Ovary (tissue), 3 donors: Measurements from ENCODE around the gene ARHGEF12.

Experiments used
- POLR2A ChIP-seq: fragments of 450-650 bp; IDR thresholded peaks from one replicate; pipeline ENCODE4 v1.6.1; 2017; ENCODE audit warnings: antibody characterized with exemption, mild to moderate bottlenecking, moderate library complexity
- TF ChIP-seq, protein P1 (sequence below), 3 donors: fragments of 450-650 bp in 2 of 3; fragments of 200-600 bp in 1 of 3; IDR thresholded peaks; one replicate each; pipeline versions ENCODE4 v1.5.1 to v1.8.0; 2016 to 2022; ENCODE audit warnings: antibody characterized with exemption in 3 of 3, mild to moderate bottlenecking in 1 of 3
- donor health status: DM: no; HTN: no; CAD: no.

DNA sequence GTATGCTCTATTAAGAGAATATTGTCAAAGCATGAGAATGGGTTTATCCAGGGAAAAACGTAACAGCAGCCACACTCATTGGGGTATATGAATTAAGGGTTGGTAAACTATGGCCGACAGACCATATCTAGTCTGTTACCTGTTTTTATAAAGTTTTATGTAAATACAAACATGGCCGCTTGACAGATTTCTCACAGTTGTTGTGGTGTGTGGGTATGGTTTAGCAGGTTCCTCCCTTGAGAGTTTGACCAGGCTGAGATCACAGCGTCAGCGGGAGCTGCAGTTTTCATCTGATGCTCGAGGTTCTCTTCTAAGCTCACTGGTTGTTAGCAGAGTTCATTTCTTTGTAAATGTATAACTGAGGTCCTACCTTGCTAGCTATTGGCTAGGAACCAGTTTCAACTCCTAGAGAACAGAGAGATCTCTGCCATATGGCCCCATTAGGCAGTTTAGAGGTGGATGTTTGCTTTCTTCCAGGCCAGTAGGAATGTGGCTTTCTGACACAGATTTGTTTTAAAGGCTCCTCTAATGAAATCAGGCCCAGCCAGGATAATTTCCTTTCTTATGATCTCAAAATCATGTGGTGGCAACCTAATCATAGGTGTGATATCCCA is 129.8 kb downstream of the ARHGEF12 start:
- TF ChIP-seq, protein P1, sequence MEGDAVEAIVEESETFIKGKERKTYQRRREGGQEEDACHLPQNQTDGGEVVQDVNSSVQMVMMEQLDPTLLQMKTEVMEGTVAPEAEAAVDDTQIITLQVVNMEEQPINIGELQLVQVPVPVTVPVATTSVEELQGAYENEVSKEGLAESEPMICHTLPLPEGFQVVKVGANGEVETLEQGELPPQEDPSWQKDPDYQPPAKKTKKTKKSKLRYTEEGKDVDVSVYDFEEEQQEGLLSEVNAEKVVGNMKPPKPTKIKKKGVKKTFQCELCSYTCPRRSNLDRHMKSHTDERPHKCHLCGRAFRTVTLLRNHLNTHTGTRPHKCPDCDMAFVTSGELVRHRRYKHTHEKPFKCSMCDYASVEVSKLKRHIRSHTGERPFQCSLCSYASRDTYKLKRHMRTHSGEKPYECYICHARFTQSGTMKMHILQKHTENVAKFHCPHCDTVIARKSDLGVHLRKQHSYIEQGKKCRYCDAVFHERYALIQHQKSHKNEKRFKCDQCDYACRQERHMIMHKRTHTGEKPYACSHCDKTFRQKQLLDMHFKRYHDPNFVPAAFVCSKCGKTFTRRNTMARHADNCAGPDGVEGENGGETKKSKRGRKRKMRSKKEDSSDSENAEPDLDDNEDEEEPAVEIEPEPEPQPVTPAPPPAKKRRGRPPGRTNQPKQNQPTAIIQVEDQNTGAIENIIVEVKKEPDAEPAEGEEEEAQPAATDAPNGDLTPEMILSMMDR (IDR thresholded peaks at IDR 0.05): no peak
- no peak for TF ChIP-seq POLR2A
